ENCODE data around the gene LRRN2. TPM values are rescaled to one million over a fixed set of nuclear protein-coding genes. Genes with fewer than 3 reads are reported as not detected.

Gene LRRN2
- total and polyA plus RNA-seq, 2 of the 8 experiments (the other 6 are each of a cell fraction or from before 2014, with no cell fraction given), result 1.8 to 2.3 TPM

DNA sequence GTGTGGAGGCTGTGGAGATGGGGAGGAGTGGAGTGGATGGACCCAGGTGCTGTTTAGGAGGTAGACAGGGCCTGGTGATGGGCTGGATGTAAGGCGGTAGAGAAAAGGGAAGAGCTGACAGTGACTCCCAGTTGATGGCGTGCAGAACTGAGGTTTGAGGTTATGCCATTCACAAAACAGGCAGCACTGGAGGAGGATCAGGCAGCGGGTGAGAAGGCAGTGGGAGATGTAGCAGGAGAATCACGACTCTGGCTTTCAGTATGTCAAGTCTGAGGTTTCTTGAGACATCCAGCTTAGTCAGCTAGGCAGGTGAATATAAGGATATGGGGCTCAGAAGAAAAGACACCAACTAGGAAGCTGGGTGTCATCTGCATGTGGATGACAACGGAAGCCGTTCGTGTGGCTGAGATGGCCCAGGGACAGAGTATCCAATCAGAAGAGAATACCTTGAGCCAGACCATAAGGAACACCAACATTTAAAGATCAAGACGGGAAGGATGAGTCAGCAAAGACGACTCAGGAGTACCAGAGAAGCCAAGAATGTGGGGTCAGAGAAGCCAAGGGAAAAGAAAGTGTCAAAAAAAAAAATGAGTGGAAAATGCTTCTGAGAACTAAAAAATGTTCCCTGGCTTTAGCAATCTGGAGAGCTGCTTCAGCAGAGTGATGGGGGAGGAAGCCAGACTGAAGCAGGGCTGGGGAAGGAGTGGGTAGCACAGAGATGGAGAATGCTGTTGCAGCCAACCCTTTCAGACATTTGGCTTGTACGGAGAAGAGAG lies 15.2 kb downstream of the LRRN2 start:
- no peaks in the 10 kb centered on the region for H3K79me1 ChIP-seq (ENCODE audit: low read depth, low read length)
- DNase-seq (ENCODE audit: low read depth in 1 of 2, low spot score in 2 of 2) (no peak), FAIRE-seq (no peak)
- H2BK20ac ChIP-seq (ENCODE audit: low read length), result peak overlapping the region; percentile 44; the same call in 1 of the 2 replicates
- no peak overlapping the region for H2BK120ac ChIP-seq (replicated peaks; ENCODE audit: low read depth, low read length)
- H3K18ac ChIP-seq (ENCODE audit: extremely low read depth, low read length), result no peak overlapping the region
- H3K4me2 ChIP-seq (ENCODE audit: insufficient read depth in 1 of 2, low read depth in 2 of 2, low read length in 2 of 2), result no peak overlapping the region
- no peak overlapping the region for H4K5ac ChIP-seq (ENCODE audit: insufficient read length, low read depth, low read length)
- H3K9ac ChIP-seq (replicated peaks in 1 of 4; ENCODE audit: extremely low read depth in 1 of 4, low read depth in 3 of 4, low read length in 3 of 4), result no peak overlapping the region
- H3K27ac ChIP-seq (ENCODE audit: low read depth, low read length), result no peak overlapping the region
- H3K56ac ChIP-seq (replicated peaks; ENCODE audit: insufficient read length, low read depth, low read length), result no peak overlapping the region
- peak overlapping the region; percentile 5 for H2BK15ac ChIP-seq (ENCODE audit: low read length)
- H3K27me3 ChIP-seq (replicated peaks in 1 of 4; ENCODE audit: control insufficient read depth in 3 of 4, extremely low read depth in 1 of 4, insufficient read depth in 3 of 4, low read length in 3 of 4), result no peaks in the 10 kb centered on the region; a peak in 2 of 7 replicates
- H4K91ac ChIP-seq (replicated peaks; ENCODE audit: insufficient read length, low read length), result no peak overlapping the region
- no peak overlapping the region for H3K23ac ChIP-seq (ENCODE audit: insufficient read length)
- WGBS, 2 experiments (ENCODE audit: extremely low coverage in 1 of 2, insufficient coverage in 1 of 2, insufficient read length in 1 of 2, insufficient replicate concordance in 2 of 2, low coverage in 1 of 2, low lambda C conversion rate in 2 of 2, missing lambda C conversion rate in 1 of 2), result 80% methylated on average over 10 of the region's 10 CpGs; no CpG with 5 or more reads in 1 of the 2 experiments
- no peaks in the 10 kb centered on the region for H3K36me3 ChIP-seq (ENCODE audit: control insufficient read depth in 2 of 4, insufficient read depth in 4 of 4, low read length in 3 of 4)
- H2AFZ ChIP-seq (ENCODE audit: low read length), result no peak overlapping the region
- POLR2A ChIA-PET (ENCODE audit: partially characterized antibody), result interaction anchor here (0.7 to 1.3 kb wide), 2 partner anchors 34 to 164 kb away, joined by 3 read pairs; no protein-coding TSS in a partner anchor
- no peaks in the 10 kb centered on the region for H3K23me2 ChIP-seq (ENCODE audit: low read depth, low read length)
- 0 out of 2 replicates have a peak overlapping the region, but pooled peaks have one; percentile 43 for H2AK5ac ChIP-seq (ENCODE audit: low read depth, low read length)
- H3K4me3 ChIP-seq (ENCODE audit: extremely low read depth in 1 of 4, insufficient read depth in 2 of 4, low read depth in 3 of 4, low read length in 4 of 4), result no peak overlapping the region
- H3K14ac ChIP-seq (ENCODE audit: insufficient read length), result no peak overlapping the region
- 0 out of 2 replicates have a peak overlapping the region, but pooled peaks have one; percentile 53 for H2BK12ac ChIP-seq (ENCODE audit: low read depth, low read length)
- CTCF ChIA-PET (ENCODE audit: partially characterized antibody), result interaction anchor here (1.5 to 4.0 kb wide), 2 partner anchors 9 to 76 kb away, joined by 3 to 19 read pairs; no protein-coding TSS in a partner anchor
- H3K4ac ChIP-seq (replicated peaks; ENCODE audit: insufficient read length, low read depth, low read length), result no peak overlapping the region
- no peaks in the 10 kb centered on the region for H4K20me1 ChIP-seq (replicated peaks in 1 of 2; ENCODE audit: control insufficient read depth in 1 of 2, insufficient read depth in 2 of 2, low read length in 2 of 2)
- peaks cover 0 to 6% (median 3%) of the 10 kb centered on the region in 4 experiments; a peak in 3 of 7 replicates for H3K4me1 ChIP-seq (replicated peaks in 1 of 4; ENCODE audit: control insufficient read depth in 3 of 4, insufficient read depth in 4 of 4, low read length in 3 of 4)
- no peaks in the 10 kb centered on the region for H3K9me3 ChIP-seq (ENCODE audit: insufficient read depth in 2 of 2, low read depth in 1 of 2, low read length in 1 of 2)
- no peak overlapping the region for H2BK5ac ChIP-seq (ENCODE audit: low read depth, low read length)
- H3K79me2 ChIP-seq (ENCODE audit: control insufficient read depth in 1 of 2, insufficient read depth in 2 of 2, low read length in 2 of 2), result no peaks in the 10 kb centered on the region
- no peak overlapping the region for H4K8ac ChIP-seq (ENCODE audit: extremely low read depth, insufficient read depth, low read length)
- TF ChIP-seq MAFK (IDR thresholded peaks at IDR 0.05; ENCODE audit: low read depth, low read length), result peak; percentile 63
- TF ChIP-seq KDM1A (IDR thresholded peaks at IDR 0.05; ENCODE audit: borderline replicate concordance, low read length), result no peak
- TF ChIP-seq BACH1 (IDR thresholded peaks at IDR 0.05; ENCODE audit: low read length), result peak; percentile 83
